DND-41 (cell line): ENCODE data around the gene SH2B3.

ENCODE experiments used
- CTCF ChIP-seq: IDR thresholded peaks from 2 replicates; pipeline ENCODE4 v1.5.1; 2012; ENCODE audit warnings: borderline replicate concordance, low read length, moderate library complexity, mild to moderate bottlenecking; ENCODE audit not compliant: poor library complexity, severe bottlenecking; ENCODE audit errors: extremely low read depth
- EZH2 ChIP-seq: IDR thresholded peaks from 3 replicates; pipeline ENCODE4 v1.6.1; 2012; ENCODE audit warnings: borderline replicate concordance, low read depth, mild to moderate bottlenecking, moderate library complexity, low read length, inconsistent platforms; ENCODE audit not compliant: severe bottlenecking

GRCh38 chr12:111488798-111489197 is 83.1 kb downstream of the SH2B3 start:
- TF ChIP-seq CTCF (no peak), EZH2 (no peak)
